ENCODE measurements around the gene CYP4F8.
"Not testable (repeated sequence)": the region's sequence is repeated elsewhere in the genome, so short reads cannot be mapped to it uniquely, and the experiment has no call there.

The CYP4F8 gene

GRCh38 chr19:15633082-15633835 is 18.2 kb downstream of the CYP4F8 start:
- Mint-ChIP-seq H3K9me3 (no peaks in the 10 kb centered on the region), H3K27ac (no peak overlapping the region), H3K36me3 (no peaks in the 10 kb centered on the region), H3K4me1 (peaks cover 7% of the 10 kb centered on the region), H3K4me3 (no peak overlapping the region)
- DNase-seq (ENCODE audit: low spot score in 2 of 2): no peak
- ATAC-seq: no peak

- Mint-ChIP-seq H3K36me3 (no peaks in the 10 kb centered on the region), H3K4me1 (peaks cover 7% of the 10 kb centered on the region), H3K9me3 (no peaks in the 10 kb centered on the region), H3K4me3 (no peak overlapping the region), H3K27ac (no peak overlapping the region)
- DNase-seq (ENCODE audit: low spot score in 2 of 2) (no peak), ATAC-seq (no peak)
These were observed 19.1 kb downstream of the CYP4F8 start for GRCh38 chr19:15634105-15634504.

- no peak overlapping the region for H3K27ac Mint-ChIP-seq
- no peaks in the 10 kb centered on the region for H3K36me3 Mint-ChIP-seq
- no peaks in the 10 kb centered on the region for H3K9me3 Mint-ChIP-seq
- no peak for ATAC-seq
- H3K4me1 Mint-ChIP-seq: peaks cover 7% of the 10 kb centered on the region
- no peak overlapping the region for H3K4me3 Mint-ChIP-seq
- no peak for DNase-seq (ENCODE audit: low spot score in 2 of 2)
These were observed 20.2 kb downstream of the CYP4F8 start for GRCh38 chr19:15635016-15635805.

- H3K27ac Mint-ChIP-seq: no peak overlapping the region
- ATAC-seq: no peak
- H3K36me3 Mint-ChIP-seq: no peaks in the 10 kb centered on the region
- H3K4me1 Mint-ChIP-seq: peaks cover 7% of the 10 kb centered on the region
- no peak overlapping the region for H3K4me3 Mint-ChIP-seq
- no peak for DNase-seq (ENCODE audit: low spot score in 2 of 2)
- no peaks in the 10 kb centered on the region for H3K9me3 Mint-ChIP-seq
These were observed 21.0 kb downstream of the CYP4F8 start for GRCh38 chr19:15636026-15636425.

GRCh38 chr19:15639596-15639995 is 24.6 kb downstream of the CYP4F8 start:
- Mint-ChIP-seq H3K27ac (no peak overlapping the region), H3K36me3 (no peaks in the 10 kb centered on the region), H3K4me1 (peaks cover 6% of the 10 kb centered on the region), H3K4me3 (no peak overlapping the region), H3K9me3 (no peaks in the 10 kb centered on the region)
- DNase-seq (ENCODE audit: low spot score in 2 of 2) (no peak), ATAC-seq (no peak)

GRCh38 chr19:15640294-15640903 is 25.4 kb downstream of the CYP4F8 start, which contains the start of gene CYP4F3:
TSS of gene CYP4F3 (plus strand) at chr19:15640897. CDS start at chr19:15641416, 519 bp downstream.
- ATAC-seq (no peak), DNase-seq (ENCODE audit: low spot score in 2 of 2) (no peak)
- Mint-ChIP-seq H3K4me1 (peaks cover 6% of the 10 kb centered on the region), H3K36me3 (no peaks in the 10 kb centered on the region), H3K4me3 (no peak within 1 kb of the TSS), H3K9me3 (no peaks in the 10 kb centered on the region), H3K27ac (no peak within 1 kb of the TSS)

GRCh38 chr19:15640904-15641597 is 26.0 kb downstream of the CYP4F8 start:
- DNase-seq (ENCODE audit: low spot score in 2 of 2) (peak in 1 of 2 donors; percentile 34), ATAC-seq (no peak)
- peaks cover 6% of the 10 kb centered on the region for H3K4me1 Mint-ChIP-seq
- H3K27ac Mint-ChIP-seq: no peak overlapping the region
- H3K9me3 Mint-ChIP-seq: no peaks in the 10 kb centered on the region
- no peak overlapping the region for H3K4me3 Mint-ChIP-seq
- no peaks in the 10 kb centered on the region for H3K36me3 Mint-ChIP-seq

- ATAC-seq: no peak
- H3K4me1 Mint-ChIP-seq: peaks cover 6% of the 10 kb centered on the region
These were observed 27.0 kb downstream of the CYP4F8 start for GRCh38 chr19:15641901-15642491.

GRCh38 chr19:15642807-15643206 is 27.8 kb downstream of the CYP4F8 start:
- no peak for ATAC-seq
- no peak for DNase-seq (ENCODE audit: low spot score in 2 of 2)
- no peaks in the 10 kb centered on the region for H3K9me3 Mint-ChIP-seq
- no peak overlapping the region for H3K27ac Mint-ChIP-seq
- H3K4me3 Mint-ChIP-seq: no peak overlapping the region
- H3K4me1 Mint-ChIP-seq: peaks cover 6% of the 10 kb centered on the region
- H3K36me3 Mint-ChIP-seq: no peaks in the 10 kb centered on the region

More at GRCh38 chr19:15641901-15642491, 27.0 kb downstream of the CYP4F8 start:
- no peak overlapping the region for H3K4me3 Mint-ChIP-seq
- H3K9me3 Mint-ChIP-seq: no peaks in the 10 kb centered on the region
- no peaks in the 10 kb centered on the region for H3K36me3 Mint-ChIP-seq
- DNase-seq (ENCODE audit: low spot score in 2 of 2): peak in 1 of 2 donors; percentile 28
- H3K27ac Mint-ChIP-seq: no peak overlapping the region

GRCh38 chr19:15643387-15643786 is 28.4 kb downstream of the CYP4F8 start:
- Mint-ChIP-seq H3K27ac (no peak overlapping the region), H3K4me3 (no peak overlapping the region), H3K4me1 (peaks cover 6% of the 10 kb centered on the region), H3K36me3 (no peaks in the 10 kb centered on the region), H3K9me3 (no peaks in the 10 kb centered on the region)
- DNase-seq (ENCODE audit: low spot score in 2 of 2): peak in 1 of 2 donors; percentile 20
- no peak for ATAC-seq

- DNase-seq (ENCODE audit: low spot score in 2 of 2): peak in 1 of 2 donors; percentile 13
- ATAC-seq: no peak
- no peaks in the 10 kb centered on the region for H3K36me3 Mint-ChIP-seq
- H3K9me3 Mint-ChIP-seq: no peaks in the 10 kb centered on the region
- no peak overlapping the region for H3K27ac Mint-ChIP-seq
- H3K4me1 Mint-ChIP-seq: peaks cover 6% of the 10 kb centered on the region
- no peak overlapping the region for H3K4me3 Mint-ChIP-seq
These were observed 29.2 kb downstream of the CYP4F8 start for GRCh38 chr19:15644066-15644741.

- Mint-ChIP-seq H3K36me3 (no peaks in the 10 kb centered on the region), H3K4me3 (no peak overlapping the region), H3K4me1 (peaks cover 6% of the 10 kb centered on the region), H3K9me3 (no peaks in the 10 kb centered on the region), H3K27ac (no peak overlapping the region)
- peak in 1 of 2 donors; percentile 12 for DNase-seq (ENCODE audit: low spot score in 2 of 2)
- ATAC-seq: no peak
These were observed 29.8 kb downstream of the CYP4F8 start for GRCh38 chr19:15644816-15645215.

GRCh38 chr19:15649526-15649925 is 34.5 kb downstream of the CYP4F8 start:
- no peak overlapping the region for H3K4me3 Mint-ChIP-seq
- no peaks in the 10 kb centered on the region for H3K9me3 Mint-ChIP-seq
- ATAC-seq (no peak), DNase-seq (ENCODE audit: low spot score in 2 of 2) (peak in 1 of 2 donors; percentile 33)
- no peaks in the 10 kb centered on the region for H3K4me1 Mint-ChIP-seq
- H3K36me3 Mint-ChIP-seq: no peaks in the 10 kb centered on the region
- no peak overlapping the region for H3K27ac Mint-ChIP-seq

- H3K27ac Mint-ChIP-seq, H3K9me3 Mint-ChIP-seq, H3K4me3 Mint-ChIP-seq, ATAC-seq, H3K4me1 Mint-ChIP-seq, H3K36me3 Mint-ChIP-seq: not testable (repeated sequence)
- DNase-seq (ENCODE audit: low spot score in 2 of 2): peak in 1 of 2 donors; percentile 13
These were observed 35.1 kb downstream of the CYP4F8 start for GRCh38 chr19:15650123-15650522.

Data from stimulated activated effector memory CD8-positive, alpha-beta T cell treated with anti-CD3 and anti-CD28 coated beads, Interleukin-12 subunit alpha, Interleukin-12 subunit beta, amount 100 ng/mL, for 72 hours (primary cell).